Measurements from ENCODE around the gene PTPRN2. TPM values are rescaled to one million over a fixed set of nuclear protein-coding genes. Genes with fewer than 3 reads are reported as not detected.

PTPRN2 gene
- total and polyA plus RNA-seq, 2 donors (not counting 1 experiment from before 2014, with no cell fraction given): 0.54 to 1.2 TPM

- Histone ChIP-seq H4K20me1 (ENCODE audit: control insufficient read depth, extremely low read depth, insufficient read depth, low read length) (no peaks in the 10 kb centered on the region), H3K9me3 (ENCODE audit: control insufficient read depth, insufficient read depth, low read depth, low read length) (no peaks in the 10 kb centered on the region), H3K27ac (ENCODE audit: insufficient read depth, low read length) (no peak overlapping the region), H3K36me3 (ENCODE audit: control insufficient read depth, insufficient read depth, low read length) (no peaks in the 10 kb centered on the region), H2AFZ (ENCODE audit: low read length) (no peak overlapping the region), H3K27me3 (ENCODE audit: control insufficient read depth, insufficient read depth, low read length) (no peaks in the 10 kb centered on the region), H3K4me3 (replicated peaks in 1 of 4; ENCODE audit: control extremely low read depth in 1 of 4, insufficient read depth in 1 of 4, low read depth in 3 of 4, low read length in 4 of 4) (no peak overlapping the region), H3K4me2 (ENCODE audit: extremely low read depth, insufficient read depth, low read length) (no peak overlapping the region), H3K79me2 (ENCODE audit: control insufficient read depth, insufficient read depth, low read length) (no peaks in the 10 kb centered on the region), H3K4me1 (ENCODE audit: control insufficient read depth, extremely low read depth, insufficient read depth, low read length) (no peaks in the 10 kb centered on the region), H3K9ac (ENCODE audit: insufficient read depth, low read length) (no peak overlapping the region)
- no peak for TF ChIP-seq CTCF (conservative IDR thresholded peaks at IDR 0.05 in 1 of 2, IDR thresholded peaks at IDR 0.05 in 1 of 2; ENCODE audit: low read depth in 1 of 2, low read length in 2 of 2)
- no peak for TF ChIP-seq EZH2 (IDR thresholded peaks at IDR 0.05; ENCODE audit: low read length, missing control alignments)
- no peak for DNase-seq (ENCODE audit: low read depth in 2 of 2)
These were observed 547.4 kb downstream of the PTPRN2 start for GRCh38 chr7:158040199-158040598.

- H3K36me3 ChIP-seq (ENCODE audit: control insufficient read depth, insufficient read depth, low read length): no peaks in the 10 kb centered on the region
- TF ChIP-seq EZH2 (IDR thresholded peaks at IDR 0.05; ENCODE audit: low read length, missing control alignments) (no peak), CTCF (conservative IDR thresholded peaks at IDR 0.05 in 1 of 2, IDR thresholded peaks at IDR 0.05 in 1 of 2; ENCODE audit: low read depth in 1 of 2, low read length in 2 of 2) (no peak)
- no peaks in the 10 kb centered on the region for H3K79me2 ChIP-seq (ENCODE audit: control insufficient read depth, insufficient read depth, low read length)
- H2AFZ ChIP-seq (ENCODE audit: low read length): no peak overlapping the region
- no peaks in the 10 kb centered on the region for H3K9me3 ChIP-seq (ENCODE audit: control insufficient read depth, insufficient read depth, low read depth, low read length)
- H3K27ac ChIP-seq (ENCODE audit: insufficient read depth, low read length): no peak overlapping the region
- no peak for DNase-seq (ENCODE audit: low read depth in 2 of 2)
- H3K9ac ChIP-seq (ENCODE audit: insufficient read depth, low read length): no peak overlapping the region
- no peaks in the 10 kb centered on the region for H3K27me3 ChIP-seq (ENCODE audit: control insufficient read depth, insufficient read depth, low read length)
- no peak overlapping the region for H3K4me2 ChIP-seq (ENCODE audit: extremely low read depth, insufficient read depth, low read length)
- no peak overlapping the region for H3K4me3 ChIP-seq (replicated peaks in 1 of 4; ENCODE audit: control extremely low read depth in 1 of 4, insufficient read depth in 1 of 4, low read depth in 3 of 4, low read length in 4 of 4)
- no peaks in the 10 kb centered on the region for H3K4me1 ChIP-seq (ENCODE audit: control insufficient read depth, extremely low read depth, insufficient read depth, low read length)
- H4K20me1 ChIP-seq (ENCODE audit: control insufficient read depth, extremely low read depth, insufficient read depth, low read length): no peaks in the 10 kb centered on the region
These were observed 548.4 kb downstream of the PTPRN2 start for GRCh38 chr7:158039270-158039669.

- DNase-seq (ENCODE audit: low read depth in 2 of 2): no peak
- no peaks in the 10 kb centered on the region for H4K20me1 ChIP-seq (ENCODE audit: control insufficient read depth, extremely low read depth, insufficient read depth, low read length)
- H3K4me3 ChIP-seq (replicated peaks in 1 of 4; ENCODE audit: control extremely low read depth in 1 of 4, insufficient read depth in 1 of 4, low read depth in 3 of 4, low read length in 4 of 4): no peak overlapping the region
- TF ChIP-seq CTCF (conservative IDR thresholded peaks at IDR 0.05 in 1 of 2, IDR thresholded peaks at IDR 0.05 in 1 of 2; ENCODE audit: low read depth in 1 of 2, low read length in 2 of 2): no peak
- no peak for TF ChIP-seq EZH2 (IDR thresholded peaks at IDR 0.05; ENCODE audit: low read length, missing control alignments)
- no peak overlapping the region for H2AFZ ChIP-seq (ENCODE audit: low read length)
- no peak overlapping the region for H3K4me2 ChIP-seq (ENCODE audit: extremely low read depth, insufficient read depth, low read length)
- H3K79me2 ChIP-seq (ENCODE audit: control insufficient read depth, insufficient read depth, low read length): no peaks in the 10 kb centered on the region
- H3K27me3 ChIP-seq (ENCODE audit: control insufficient read depth, insufficient read depth, low read length): no peaks in the 10 kb centered on the region
- H3K9me3 ChIP-seq (ENCODE audit: control insufficient read depth, insufficient read depth, low read depth, low read length): no peaks in the 10 kb centered on the region
- H3K9ac ChIP-seq (ENCODE audit: insufficient read depth, low read length): no peak overlapping the region
- H3K36me3 ChIP-seq (ENCODE audit: control insufficient read depth, insufficient read depth, low read length): no peaks in the 10 kb centered on the region
- no peaks in the 10 kb centered on the region for H3K4me1 ChIP-seq (ENCODE audit: control insufficient read depth, extremely low read depth, insufficient read depth, low read length)
- H3K27ac ChIP-seq (ENCODE audit: insufficient read depth, low read length): no peak overlapping the region
These were observed 550.4 kb downstream of the PTPRN2 start for GRCh38 chr7:158037211-158037610.

Measured in fibroblast of lung (primary cell).